Gastrocnemius medialis (tissue), 4 donors: Measurements from ENCODE around the gene CCSER1.

Experiments used
- CTCF ChIP-seq, 5 experiments: fragments of 450-650 bp in 3 of 5; fragments of 200-600 bp in 2 of 5; sonication (generic) in 2 of 5; IDR thresholded peaks in 4 of 5; conservative IDR thresholded peaks in 1 of 5; 1 replicate in 4 of 5; 2 replicates in 1 of 5; pipeline ENCODE4 v1.5.1; 2016 to 2019; ENCODE audit warnings: antibody characterized with exemption in 5 of 5, mild to moderate bottlenecking in 3 of 5, moderate library complexity in 3 of 5
- POLR2A ChIP-seq, 2 donors: fragments of 450-650 bp; IDR thresholded peaks; one replicate each; pipeline ENCODE4 v1.6.1; 2017; ENCODE audit warnings: antibody characterized with exemption in 2 of 2, mild to moderate bottlenecking in 2 of 2, moderate library complexity in 2 of 2

GRCh38 chr4:90570615-90571014, 443.4 kb downstream of the CCSER1 start:
- TF ChIP-seq CTCF (IDR thresholded peaks at IDR 0.05 in 4 of 5, conservative IDR thresholded peaks at IDR 0.05 in 1 of 5): no peak
- no peak for TF ChIP-seq POLR2A (IDR thresholded peaks at IDR 0.05)
